Mucosa of descending colon (tissue), 3 donors: ENCODE data around the gene CYP2A6. TPM values are rescaled to one million over a fixed set of nuclear protein-coding genes. Genes with fewer than 3 reads are reported as not detected.
"Not testable (repeated sequence)": the region's sequence is repeated elsewhere in the genome, so short reads cannot be mapped to it uniquely, and the experiment has no call there.

Source experiments
- ATAC-seq: fragments of 200-7000 bp; cut with Tn5 transposase; one replicate; pipeline ENCODE4 v1.9.1; 2020; ENCODE audit warnings: mild to moderate bottlenecking, moderate library complexity
- DNase-seq, 3 donors: peaks; one replicate each; pipeline ENCODE4 v3.0.0-alpha.2; 2020
- H3K36me3 ChIP-seq: fragments of 200-600 bp; one replicate; pipeline ENCODE4 v1.8.0; 2021; ENCODE audit warnings: low read depth, mild to moderate bottlenecking
- H3K4me1 ChIP-seq: fragments of 200-600 bp; one replicate; pipeline ENCODE4 v1.8.0; 2021; ENCODE audit warnings: low read depth, mild to moderate bottlenecking
- H3K4me3 ChIP-seq: fragments of 200-600 bp; one replicate; pipeline ENCODE4 v1.8.0; 2021; ENCODE audit warnings: mild to moderate bottlenecking
- H3K9me3 ChIP-seq: fragments of 200-600 bp; one replicate; pipeline ENCODE4 v1.8.0; 2021; ENCODE audit warnings: mild to moderate bottlenecking
- intact Hi-C, 2 donors: fragments of 100-400 bp; cut with DNase I in 1 of 2; cut with micrococcal nuclease in 1 of 2; formaldehyde crosslinking; loops; one replicate each; pipeline versions ENCODE4 v1.11.0 to v1.11.1; 2022; cut with DNase I, micrococcal nuclease
- total RNA-seq, 3 donors: library from RNA; stranded (reverse); fragmentation: NEBNext Ultra II Directional in 2 of 3; extraction: Animal tissue kit (Norgen Biotek cat#: 25700) in 2 of 3; gene quantifications; one replicate each; pipeline versions ENCODE4 v1.2.1 to v1.2.4, GENCODE V29; 2021 to 2023
- TF ChIP-seq, protein P1 (sequence below): fragments of 200-600 bp; IDR thresholded peaks from one replicate; pipeline ENCODE4 v1.8.0; 2022; ENCODE audit warnings: antibody characterized with exemption, mild to moderate bottlenecking
- donor health status: DM: no; HTN: no; CAD: no; lungs with moderate emphysema.
- donor health status: DM: no; HTN: no; CAD: no.
- donor health status: DM: no; HTN: yes; CAD: no.

The CYP2A6 gene
- total RNA-seq, 3 donors from 2014 or later: 0.61 TPM; not detected in 2

DNA sequence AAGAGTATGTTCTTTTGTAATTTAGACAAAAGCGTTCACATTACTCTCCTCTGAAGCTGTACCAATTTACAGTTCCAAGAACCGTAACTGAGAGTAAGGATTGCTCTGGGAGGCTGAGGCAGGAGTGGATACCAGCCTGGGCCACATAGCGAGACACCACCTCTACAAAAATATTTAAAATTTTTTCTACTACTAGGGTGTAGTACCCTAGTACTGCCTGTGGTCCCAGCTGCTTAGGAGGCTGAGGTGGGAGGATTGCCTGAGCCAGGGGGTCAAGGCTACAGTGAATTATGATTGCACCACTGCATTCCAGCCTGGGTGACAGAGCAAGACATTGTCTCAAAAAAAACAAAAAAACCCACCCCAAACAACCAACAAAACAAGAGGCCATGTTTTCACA, 12.1 kb upstream of the CYP2A6 start:
- no peaks in the 10 kb centered on the region for H3K9me3 ChIP-seq
- no peaks in the 10 kb centered on the region for H3K4me1 ChIP-seq
- no peak overlapping the region for H3K4me3 ChIP-seq
- DNase-seq (no peak), ATAC-seq (no peak)
- TF ChIP-seq, protein P1, sequence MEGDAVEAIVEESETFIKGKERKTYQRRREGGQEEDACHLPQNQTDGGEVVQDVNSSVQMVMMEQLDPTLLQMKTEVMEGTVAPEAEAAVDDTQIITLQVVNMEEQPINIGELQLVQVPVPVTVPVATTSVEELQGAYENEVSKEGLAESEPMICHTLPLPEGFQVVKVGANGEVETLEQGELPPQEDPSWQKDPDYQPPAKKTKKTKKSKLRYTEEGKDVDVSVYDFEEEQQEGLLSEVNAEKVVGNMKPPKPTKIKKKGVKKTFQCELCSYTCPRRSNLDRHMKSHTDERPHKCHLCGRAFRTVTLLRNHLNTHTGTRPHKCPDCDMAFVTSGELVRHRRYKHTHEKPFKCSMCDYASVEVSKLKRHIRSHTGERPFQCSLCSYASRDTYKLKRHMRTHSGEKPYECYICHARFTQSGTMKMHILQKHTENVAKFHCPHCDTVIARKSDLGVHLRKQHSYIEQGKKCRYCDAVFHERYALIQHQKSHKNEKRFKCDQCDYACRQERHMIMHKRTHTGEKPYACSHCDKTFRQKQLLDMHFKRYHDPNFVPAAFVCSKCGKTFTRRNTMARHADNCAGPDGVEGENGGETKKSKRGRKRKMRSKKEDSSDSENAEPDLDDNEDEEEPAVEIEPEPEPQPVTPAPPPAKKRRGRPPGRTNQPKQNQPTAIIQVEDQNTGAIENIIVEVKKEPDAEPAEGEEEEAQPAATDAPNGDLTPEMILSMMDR: no peak
- no peaks in the 10 kb centered on the region for H3K36me3 ChIP-seq
- intact Hi-C loops: no loop called here

DNA sequence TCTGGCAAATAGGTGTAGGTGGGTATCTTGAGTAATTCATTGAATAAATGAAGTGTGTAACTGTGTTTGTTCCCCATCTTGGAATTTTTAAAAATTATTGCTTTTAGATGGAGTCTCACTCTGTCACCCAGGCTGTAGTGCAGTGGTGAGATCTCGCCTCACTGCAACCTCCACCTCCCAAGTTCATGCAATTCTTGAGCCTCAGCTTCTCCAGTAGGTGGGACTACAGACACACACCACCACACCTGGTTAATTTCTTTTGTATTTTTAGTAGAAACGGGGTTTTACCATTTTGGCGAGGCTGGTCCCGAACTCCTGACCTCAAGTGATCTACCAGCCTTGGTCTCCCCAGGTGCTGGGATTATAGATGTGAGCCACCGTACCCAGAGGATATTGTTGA, 7.9 kb upstream of the CYP2A6 start:
- TF ChIP-seq, protein P1: no peak
- intact Hi-C loops: no loop called here
- ATAC-seq (no peak), DNase-seq (no peak)
- H3K4me1 ChIP-seq: no peaks in the 10 kb centered on the region
- no peak overlapping the region for H3K4me3 ChIP-seq
- no peaks in the 10 kb centered on the region for H3K36me3 ChIP-seq
- no peaks in the 10 kb centered on the region for H3K9me3 ChIP-seq

DNA sequence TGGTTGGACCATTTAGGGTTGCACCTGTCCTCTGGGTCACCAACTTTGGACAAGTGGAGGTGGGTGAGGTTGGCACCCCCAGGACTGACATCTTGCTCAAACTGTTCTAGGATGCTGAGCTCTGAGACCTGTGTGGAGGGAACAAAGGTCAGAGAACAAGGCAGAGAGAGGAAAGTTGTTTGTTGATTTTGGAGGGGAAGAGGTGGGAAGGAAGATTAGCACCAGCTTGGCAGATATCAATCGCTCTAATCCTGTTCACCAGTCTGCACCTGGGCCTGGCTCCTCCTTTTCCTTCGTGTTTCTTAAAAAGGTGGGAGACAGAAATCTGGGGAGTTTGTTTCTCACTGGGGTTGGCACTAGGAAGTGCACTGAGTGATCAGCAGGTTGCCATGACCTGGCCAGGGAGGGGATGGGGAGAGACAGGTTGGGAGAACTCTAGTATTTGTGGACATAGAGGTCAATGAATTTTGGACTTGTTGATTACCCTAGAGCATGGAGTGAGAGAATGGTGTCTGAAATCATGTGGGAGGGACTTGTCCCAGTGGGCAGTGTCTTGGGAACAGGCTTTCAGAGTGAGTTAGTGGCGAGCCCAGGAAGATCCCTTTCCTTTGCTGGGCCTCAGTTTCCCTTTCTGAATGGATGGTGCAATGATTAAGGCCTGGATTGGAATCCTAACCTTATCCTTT, 2.4 kb upstream of the CYP2A6 start:
- H3K9me3 ChIP-seq, H3K4me3 ChIP-seq, intact Hi-C loops, H3K4me1 ChIP-seq, H3K36me3 ChIP-seq, DNase-seq: not testable (repeated sequence)
- peak; percentile 62 for ATAC-seq

DNA sequence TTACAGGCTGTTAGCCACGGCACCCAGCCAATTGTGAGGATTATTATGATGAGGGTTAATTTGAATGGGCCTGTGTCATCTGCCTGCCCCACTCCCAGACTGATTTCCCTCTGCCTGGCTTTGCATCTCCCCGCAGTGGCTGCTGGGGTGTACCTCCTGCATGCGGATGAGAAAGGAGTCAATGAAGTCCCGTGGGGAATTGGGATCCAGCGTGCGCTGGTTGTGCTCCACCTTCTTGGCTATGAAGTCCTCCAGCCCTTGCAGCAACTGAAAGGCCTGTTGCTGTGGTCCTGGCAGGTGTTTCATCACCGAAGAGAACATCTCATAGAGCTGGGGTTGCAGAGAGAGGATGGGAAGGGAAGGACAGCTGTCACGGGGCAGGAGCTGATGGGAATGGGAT, 3.5 kb downstream of the CYP2A6 start:
- intact Hi-C loops, H3K9me3 ChIP-seq, ATAC-seq: not testable (repeated sequence)

DNA sequence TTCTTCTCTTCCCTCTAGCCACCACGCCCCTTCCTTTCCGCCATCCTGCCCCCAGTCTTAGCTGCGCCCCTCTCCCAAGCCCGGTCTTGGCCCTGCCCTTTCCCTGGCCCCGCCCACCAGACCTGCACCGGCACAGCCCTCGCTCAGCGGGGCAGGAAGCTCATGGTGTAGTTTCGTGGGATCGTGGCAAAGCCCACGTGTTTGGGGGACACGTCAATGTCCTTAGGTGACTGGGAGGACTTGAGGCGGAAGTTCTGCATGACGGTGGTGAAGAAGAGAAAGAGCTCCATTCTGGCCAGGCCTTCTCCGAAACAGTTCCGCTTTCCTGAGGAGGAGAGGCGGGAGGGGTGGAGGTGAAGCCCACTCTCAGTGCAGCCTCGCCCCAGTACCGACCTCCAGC, 6.6 kb downstream of the CYP2A6 start:
- peak; percentile 54 to 72 (median 60) for DNase-seq
- H3K9me3 ChIP-seq, H3K36me3 ChIP-seq, intact Hi-C loops, H3K4me3 ChIP-seq, H3K4me1 ChIP-seq: not testable (repeated sequence)
- peak; percentile 91 for ATAC-seq

More for the DNA sequence above, 3.5 kb downstream of the CYP2A6 start:
- not testable (repeated sequence) for H3K36me3 ChIP-seq, H3K4me1 ChIP-seq, H3K4me3 ChIP-seq, DNase-seq

DNA sequence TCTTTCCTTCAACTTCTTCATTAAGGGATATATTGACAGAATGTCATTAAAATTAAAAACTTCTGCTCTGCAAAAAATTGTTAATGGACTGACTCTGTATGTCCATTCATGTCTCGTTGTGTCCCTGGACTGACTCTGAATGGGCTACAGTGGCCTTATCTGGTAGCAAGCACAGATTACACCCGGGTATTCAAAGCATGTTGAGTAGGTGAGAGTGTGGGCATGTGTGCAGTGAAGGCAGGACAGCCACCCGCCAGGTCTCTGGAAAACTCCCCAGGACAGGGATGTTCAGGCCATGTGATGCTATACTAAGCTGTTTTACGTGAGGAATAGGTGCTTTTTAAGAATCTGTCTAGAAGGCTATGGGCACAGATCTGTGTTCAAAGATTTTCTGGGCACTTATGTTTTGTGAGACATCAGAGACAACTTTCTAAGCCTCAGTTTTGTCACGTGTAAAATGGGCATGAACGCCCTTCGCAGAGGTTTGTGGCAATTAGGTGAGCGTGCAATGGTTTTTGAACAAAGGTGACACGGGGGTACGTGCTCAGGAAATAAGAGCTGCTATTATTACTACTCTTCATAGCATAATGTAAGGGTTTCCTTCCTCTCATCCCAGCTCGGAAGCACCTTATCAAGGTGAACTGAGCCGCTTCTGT, 7.1 kb downstream of the CYP2A6 start:
- H3K36me3 ChIP-seq, H3K4me3 ChIP-seq, H3K4me1 ChIP-seq, intact Hi-C loops, DNase-seq, ATAC-seq, H3K9me3 ChIP-seq: not testable (repeated sequence)

DNA sequence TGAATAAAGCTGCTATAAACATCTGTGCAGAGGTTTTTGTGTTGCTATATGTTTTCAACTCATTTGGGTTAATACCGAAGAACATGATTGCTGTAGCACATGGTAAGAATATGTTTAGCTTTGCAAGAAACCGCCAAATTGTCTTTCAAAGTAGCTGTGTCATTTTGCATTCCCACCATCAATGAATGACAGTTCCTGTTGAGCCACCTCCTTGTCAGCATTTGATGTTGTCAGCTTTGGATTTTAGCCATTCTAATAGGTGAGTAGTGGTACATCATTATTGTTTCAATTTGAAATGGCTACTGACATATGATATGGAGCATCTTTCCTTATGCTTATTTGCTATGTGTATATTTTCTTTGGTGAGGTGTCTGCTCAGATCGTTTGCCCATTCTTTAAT, 8.2 kb downstream of the CYP2A6 start:
- H3K4me3 ChIP-seq, ATAC-seq, intact Hi-C loops, H3K36me3 ChIP-seq, H3K4me1 ChIP-seq, H3K9me3 ChIP-seq, DNase-seq: not testable (repeated sequence)

DNA sequence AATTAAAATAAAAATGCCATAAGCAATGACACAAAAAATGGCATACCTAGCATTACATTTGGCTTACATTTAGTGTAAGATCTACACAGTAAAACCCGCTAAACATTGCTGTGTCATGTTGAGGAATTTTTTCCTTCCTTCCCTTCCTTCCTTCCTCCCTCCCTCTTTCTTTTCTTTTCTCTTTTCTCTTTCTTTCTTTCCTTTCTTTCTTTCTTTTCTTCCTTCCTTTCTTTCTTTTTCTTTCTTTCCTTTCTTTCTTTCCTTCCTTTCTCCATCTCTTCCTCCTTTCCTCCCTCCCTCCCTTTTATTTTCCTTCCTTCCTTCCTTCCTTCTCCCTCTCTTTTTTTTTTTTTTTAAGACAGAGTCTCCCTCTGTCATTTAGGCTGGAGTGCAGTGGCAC, 11.8 kb downstream of the CYP2A6 start:
- H3K4me1 ChIP-seq, H3K36me3 ChIP-seq, intact Hi-C loops, H3K9me3 ChIP-seq, DNase-seq, H3K4me3 ChIP-seq, ATAC-seq: not testable (repeated sequence)
